GM12892 (cell line): ENCODE measurements around the gene TBC1D19.

Experiments used
- POLR2A ChIP-seq: IDR thresholded peaks from 2 replicates; pipeline ENCODE4 v1.6.1; 2011; ENCODE audit warnings: low read depth, low read length, control low read depth
- POLR2AphosphoS5 ChIP-seq: IDR thresholded peaks from 2 replicates; pipeline ENCODE4 v1.6.1; 2011; ENCODE audit warnings: low read depth, low read length, control low read depth

- TF ChIP-seq POLR2A = no peak
- no peak for TF ChIP-seq POLR2AphosphoS5
Observed at GRCh38 chr4:26766141-26766540, 182.3 kb downstream of the TBC1D19 start.
